T-helper 1 cell treated with Interleukin-12 subunit alpha and Interleukin-12 subunit beta and Interleukin-4 antibody, amounts not matched to agents 30 μg/mL and 1 μg/mL, for 36 hours (primary cell): ENCODE results near the gene EXT2.

Source experiments
- H3K27ac Mint-ChIP-seq: one replicate; pipeline ENCODE4 v1.8.0; 2021; ENCODE audit warnings: mild to moderate bottlenecking, mixed read lengths
- H3K27me3 Mint-ChIP-seq: one replicate; pipeline ENCODE4 v1.8.0; 2021; ENCODE audit warnings: low read depth, mixed read lengths
- H3K36me3 Mint-ChIP-seq: one replicate; pipeline ENCODE4 v1.8.0; 2021; ENCODE audit warnings: low read depth, mixed read lengths
- H3K4me1 Mint-ChIP-seq: one replicate; pipeline ENCODE4 v1.8.0; 2021; ENCODE audit warnings: low read depth, mixed read lengths
- H3K4me3 Mint-ChIP-seq: one replicate; pipeline ENCODE4 v1.8.0; 2021; ENCODE audit warnings: mild to moderate bottlenecking, moderate library complexity, mixed read lengths
- H3K9me3 Mint-ChIP-seq: one replicate; pipeline ENCODE4 v1.8.0; 2021; ENCODE audit warnings: mixed read lengths

The EXT2 gene

GRCh38 chr11:44101098-44101497 is 5.6 kb downstream of the EXT2 start:
- Mint-ChIP-seq H3K36me3 (peaks cover 4% of the 10 kb centered on the region), H3K4me1 (peaks cover 15% of the 10 kb centered on the region), H3K27me3 (no peaks in the 10 kb centered on the region), H3K4me3 (no peak overlapping the region), H3K9me3 (no peaks in the 10 kb centered on the region), H3K27ac (no peak overlapping the region)

- H3K9me3 Mint-ChIP-seq, result no peaks in the 10 kb centered on the region
- peaks cover 8% of the 10 kb centered on the region for H3K36me3 Mint-ChIP-seq
- H3K4me1 Mint-ChIP-seq, result peaks cover 3% of the 10 kb centered on the region
- no peaks in the 10 kb centered on the region for H3K27me3 Mint-ChIP-seq
- no peak overlapping the region for H3K4me3 Mint-ChIP-seq
- H3K27ac Mint-ChIP-seq, result no peak overlapping the region
Observed at GRCh38 chr11:44104481-44105294, 9.2 kb downstream of the EXT2 start.

- H3K4me1 Mint-ChIP-seq, result peaks cover 9% of the 10 kb centered on the region
- peaks cover 13% of the 10 kb centered on the region for H3K36me3 Mint-ChIP-seq
- H3K4me3 Mint-ChIP-seq, result no peak overlapping the region
- no peaks in the 10 kb centered on the region for H3K27me3 Mint-ChIP-seq
- no peak overlapping the region for H3K27ac Mint-ChIP-seq
- H3K9me3 Mint-ChIP-seq, result no peaks in the 10 kb centered on the region
Observed at GRCh38 chr11:44108260-44108659, 12.8 kb downstream of the EXT2 start.

GRCh38 chr11:44110231-44110679 is 14.8 kb downstream of the EXT2 start:
- Mint-ChIP-seq H3K4me1 (peaks cover 6% of the 10 kb centered on the region), H3K27me3 (no peaks in the 10 kb centered on the region), H3K4me3 (no peak overlapping the region), H3K36me3 (peaks cover 22% of the 10 kb centered on the region), H3K9me3 (no peaks in the 10 kb centered on the region), H3K27ac (peak overlapping the region; percentile 50)

GRCh38 chr11:44112091-44112821 is 16.8 kb downstream of the EXT2 start:
- H3K4me1 Mint-ChIP-seq, result peaks cover 7% of the 10 kb centered on the region
- H3K4me3 Mint-ChIP-seq, result no peak overlapping the region
- no peaks in the 10 kb centered on the region for H3K27me3 Mint-ChIP-seq
- H3K27ac Mint-ChIP-seq, result no peak overlapping the region
- H3K36me3 Mint-ChIP-seq, result peaks cover 35% of the 10 kb centered on the region
- H3K9me3 Mint-ChIP-seq, result no peaks in the 10 kb centered on the region

GRCh38 chr11:44113018-44113417 is 17.5 kb downstream of the EXT2 start:
- no peak overlapping the region for H3K4me3 Mint-ChIP-seq
- H3K27ac Mint-ChIP-seq, result no peak overlapping the region
- H3K36me3 Mint-ChIP-seq, result peaks cover 31% of the 10 kb centered on the region
- no peaks in the 10 kb centered on the region for H3K27me3 Mint-ChIP-seq
- H3K4me1 Mint-ChIP-seq, result peaks cover 7% of the 10 kb centered on the region
- H3K9me3 Mint-ChIP-seq, result no peaks in the 10 kb centered on the region

- Mint-ChIP-seq H3K4me1 (peaks cover 7% of the 10 kb centered on the region), H3K27ac (no peak overlapping the region), H3K9me3 (no peaks in the 10 kb centered on the region), H3K36me3 (peaks cover 33% of the 10 kb centered on the region), H3K27me3 (no peaks in the 10 kb centered on the region), H3K4me3 (no peak overlapping the region)
Observed at GRCh38 chr11:44113572-44113971, 18.1 kb downstream of the EXT2 start.

GRCh38 chr11:44116234-44116830 is 20.9 kb downstream of the EXT2 start:
- no peaks in the 10 kb centered on the region for H3K9me3 Mint-ChIP-seq
- H3K4me3 Mint-ChIP-seq, result no peak overlapping the region
- peaks cover 2% of the 10 kb centered on the region for H3K4me1 Mint-ChIP-seq
- no peaks in the 10 kb centered on the region for H3K27me3 Mint-ChIP-seq
- peaks cover 32% of the 10 kb centered on the region for H3K36me3 Mint-ChIP-seq
- no peak overlapping the region for H3K27ac Mint-ChIP-seq

GRCh38 chr11:44120169-44120568 is 24.7 kb downstream of the EXT2 start:
- Mint-ChIP-seq H3K4me1 (peaks cover 2% of the 10 kb centered on the region), H3K4me3 (no peak overlapping the region), H3K27me3 (no peaks in the 10 kb centered on the region), H3K9me3 (no peaks in the 10 kb centered on the region), H3K27ac (no peak overlapping the region), H3K36me3 (peaks cover 20% of the 10 kb centered on the region)

- H3K27ac Mint-ChIP-seq, result no peak overlapping the region
- no peaks in the 10 kb centered on the region for H3K9me3 Mint-ChIP-seq
- H3K4me3 Mint-ChIP-seq, result no peak overlapping the region
- no peaks in the 10 kb centered on the region for H3K27me3 Mint-ChIP-seq
- H3K4me1 Mint-ChIP-seq, result no peaks in the 10 kb centered on the region
- peaks cover 18% of the 10 kb centered on the region for H3K36me3 Mint-ChIP-seq
Observed at GRCh38 chr11:44125598-44125997, 30.1 kb downstream of the EXT2 start.

- H3K27me3 Mint-ChIP-seq, result no peaks in the 10 kb centered on the region
- no peak overlapping the region for H3K27ac Mint-ChIP-seq
- H3K36me3 Mint-ChIP-seq, result peaks cover 22% of the 10 kb centered on the region
- no peak overlapping the region for H3K4me3 Mint-ChIP-seq
- no peaks in the 10 kb centered on the region for H3K4me1 Mint-ChIP-seq
- H3K9me3 Mint-ChIP-seq, result no peaks in the 10 kb centered on the region
Observed at GRCh38 chr11:44126304-44126703, 30.8 kb downstream of the EXT2 start.

- H3K27ac Mint-ChIP-seq, result no peak overlapping the region
- H3K9me3 Mint-ChIP-seq, result no peaks in the 10 kb centered on the region
- H3K36me3 Mint-ChIP-seq, result peaks cover 20% of the 10 kb centered on the region
Observed at GRCh38 chr11:44127130-44127529, 31.7 kb downstream of the EXT2 start.

GRCh38 chr11:44128729-44129128 is 33.3 kb downstream of the EXT2 start:
- Mint-ChIP-seq H3K9me3 (no peaks in the 10 kb centered on the region), H3K27me3 (no peaks in the 10 kb centered on the region), H3K4me1 (no peaks in the 10 kb centered on the region), H3K36me3 (peaks cover 20% of the 10 kb centered on the region), H3K4me3 (no peak overlapping the region), H3K27ac (no peak overlapping the region)

More at GRCh38 chr11:44127130-44127529, 31.7 kb downstream of the EXT2 start:
- no peaks in the 10 kb centered on the region for H3K27me3 Mint-ChIP-seq
- no peak overlapping the region for H3K4me3 Mint-ChIP-seq
- H3K4me1 Mint-ChIP-seq, result no peaks in the 10 kb centered on the region

- Mint-ChIP-seq H3K4me1 (no peaks in the 10 kb centered on the region), H3K27me3 (no peaks in the 10 kb centered on the region), H3K4me3 (no peak overlapping the region), H3K27ac (no peak overlapping the region), H3K9me3 (no peaks in the 10 kb centered on the region), H3K36me3 (peaks cover 18% of the 10 kb centered on the region)
Observed at GRCh38 chr11:44130751-44131150, 35.3 kb downstream of the EXT2 start.
